GM19238 (cell line): ENCODE data around the gene PKDREJ.
A peak's percentile ranks its signal among the peaks of the same experiment; 100 is the strongest.

Experiments used
- DNase-seq: peaks from one replicate; pipeline ENCODE4 v3.0.0; 2011; ENCODE audit warnings: low spot score; ENCODE audit not compliant: insufficient read length

Gene PKDREJ

GRCh38 chr22:46240073-46240472, 23.1 kb downstream of the PKDREJ start:
- no peak for DNase-seq

- DNase-seq = peak; percentile 45
Observed at GRCh38 chr22:46239261-46240048, 23.7 kb downstream of the PKDREJ start.

GRCh38 chr22:46238541-46238940, 24.6 kb downstream of the PKDREJ start:
- DNase-seq = no peak

GRCh38 chr22:46237453-46238124, 25.6 kb downstream of the PKDREJ start:
- no peak for DNase-seq

- DNase-seq = no peak
Observed at GRCh38 chr22:46234969-46235368, 28.2 kb downstream of the PKDREJ start.

GRCh38 chr22:46233231-46233630, 29.9 kb downstream of the PKDREJ start:
- DNase-seq = no peak

- no peak for DNase-seq
Observed at GRCh38 chr22:46230262-46230901, 32.8 kb downstream of the PKDREJ start.

- no peak for DNase-seq
Observed at GRCh38 chr22:46229701-46230100, 33.4 kb downstream of the PKDREJ start.

GRCh38 chr22:46226577-46226976, 36.6 kb downstream of the PKDREJ start:
- DNase-seq = no peak

- DNase-seq = no peak
Observed at GRCh38 chr22:46225631-46226030, 37.5 kb downstream of the PKDREJ start.

GRCh38 chr22:46224898-46225290, 38.2 kb downstream of the PKDREJ start:
- no peak for DNase-seq

- no peak for DNase-seq
Observed at GRCh38 chr22:46224044-46224897, 38.9 kb downstream of the PKDREJ start.

- DNase-seq = no peak
Observed at GRCh38 chr22:46220921-46221320, 42.2 kb downstream of the PKDREJ start.

- no peak for DNase-seq
Observed at GRCh38 chr22:46219636-46220035, 43.5 kb downstream of the PKDREJ start.

GRCh38 chr22:46214616-46215015, 48.5 kb downstream of the PKDREJ start:
- DNase-seq = no peak

GRCh38 chr22:46214149-46214548, 49.0 kb downstream of the PKDREJ start:
- DNase-seq = no peak

GRCh38 chr22:46213052-46213451, 50.1 kb downstream of the PKDREJ start:
- no peak for DNase-seq

GRCh38 chr22:46212195-46212594, 50.9 kb downstream of the PKDREJ start:
- no peak for DNase-seq

GRCh38 chr22:46209262-46209661, 53.9 kb downstream of the PKDREJ start:
- no peak for DNase-seq
